NCI-H774 (cell line): ENCODE results near the gene INO80.
"Not testable (repeated sequence)": the region's sequence is repeated elsewhere in the genome, so short reads cannot be mapped to it uniquely, and the experiment has no call there.

Experiments
- DNase-seq: peaks from one replicate; lab custom pipeline; 2025; lab: John Stamatoyannopoulos, UW

Gene INO80

GRCh38 chr15:41116116-41116961 is at the start of gene INO80:
Gene INO80 (minus strand): TSS chr15:41116280. CDS start chr15:41096310, 19,970 bp downstream.
- DNase-seq, result peak; percentile 96

- no peak for DNase-seq
Measured at GRCh38 chr15:41161736-41162135, 45.7 kb upstream of the INO80 start.

- DNase-seq, result no peak
Measured at GRCh38 chr15:41161336-41161735, 45.3 kb upstream of the INO80 start.

GRCh38 chr15:41160639-41161315 is 44.7 kb upstream of the INO80 start:
- DNase-seq, result no peak

- no peak for DNase-seq
Measured at GRCh38 chr15:41154412-41154811, 38.3 kb upstream of the INO80 start.

GRCh38 chr15:41153733-41154132 is 37.7 kb upstream of the INO80 start:
- DNase-seq, result no peak

GRCh38 chr15:41151451-41152005 is 35.4 kb upstream of the INO80 start:
- no peak for DNase-seq

- no peak for DNase-seq
Measured at GRCh38 chr15:41150279-41150678, 34.2 kb upstream of the INO80 start.

GRCh38 chr15:41148065-41148464 is 32.0 kb upstream of the INO80 start:
- no peak for DNase-seq

GRCh38 chr15:41139619-41140018 is 23.5 kb upstream of the INO80 start:
- DNase-seq, result no peak

- not testable (repeated sequence) for DNase-seq
Measured at GRCh38 chr15:41139112-41139511, 23.0 kb upstream of the INO80 start.

GRCh38 chr15:41135580-41135979 is 19.5 kb upstream of the INO80 start:
- not testable (repeated sequence) for DNase-seq

GRCh38 chr15:41133454-41133853 is 17.4 kb upstream of the INO80 start:
- no peak for DNase-seq

- DNase-seq, result not testable (repeated sequence)
Measured at GRCh38 chr15:41132094-41132493, 16.0 kb upstream of the INO80 start.

- no peak for DNase-seq
Measured at GRCh38 chr15:41128174-41128902, 12.3 kb upstream of the INO80 start.

- DNase-seq, result no peak
Measured at GRCh38 chr15:41125931-41126642, 10.0 kb upstream of the INO80 start.

GRCh38 chr15:41125063-41125669 is 9.1 kb upstream of the INO80 start:
- no peak for DNase-seq

GRCh38 chr15:41124058-41124457 is 8.0 kb upstream of the INO80 start:
- no peak for DNase-seq

GRCh38 chr15:41122849-41123248 is 6.8 kb upstream of the INO80 start:
- no peak for DNase-seq

GRCh38 chr15:41121951-41122350 is 5.9 kb upstream of the INO80 start:
- DNase-seq, result no peak

- no peak for DNase-seq
Measured at GRCh38 chr15:41116962-41117252, 827 bp upstream of the INO80 start.
